ENCODE data around the gene CYB5B. TPM values are rescaled to one million over a fixed set of nuclear protein-coding genes. Genes with fewer than 3 reads are reported as not detected.

Gene CYB5B
- total RNA-seq, 1 donor = 67.7 TPM

DNA sequence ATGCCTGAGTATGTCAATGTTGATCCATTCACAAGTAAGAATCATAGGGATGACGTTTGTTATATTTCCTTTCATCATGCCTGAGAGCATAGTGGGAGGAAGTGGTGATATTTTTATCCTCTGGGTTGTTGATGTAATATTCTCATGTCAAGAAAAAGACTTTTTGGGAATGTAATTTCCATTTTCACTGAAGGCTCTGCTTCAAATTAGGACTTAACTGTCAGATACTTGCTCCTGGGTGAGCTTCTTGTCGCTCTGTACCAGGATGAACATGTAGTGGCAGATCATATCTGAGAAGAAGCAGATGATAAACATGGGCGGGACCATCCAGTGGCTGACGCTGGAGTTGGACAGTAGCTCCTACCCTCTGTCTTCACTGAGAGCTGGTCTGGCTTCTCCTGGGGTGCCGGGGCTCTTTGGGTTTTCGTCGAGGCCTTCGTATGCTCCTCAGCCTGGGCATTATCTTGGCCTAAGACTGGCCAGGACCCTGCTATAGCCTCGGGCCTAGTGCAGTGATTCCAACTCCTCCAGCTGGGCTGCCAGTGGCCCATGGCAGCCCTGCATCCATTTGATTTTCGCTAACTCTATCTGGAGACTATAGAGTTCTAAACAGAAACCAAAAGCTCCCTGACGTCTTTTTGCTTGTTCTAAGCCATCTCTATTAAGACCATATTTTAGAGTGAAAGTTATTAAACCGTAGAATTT, 19.7 kb downstream of the CYB5B start:
- H3K36me3 ChIP-seq (ENCODE audit: insufficient read depth, low read length) = peaks cover 12% of the 10 kb centered on the region
- no peaks in the 10 kb centered on the region for H4K20me1 ChIP-seq (ENCODE audit: insufficient read depth, low read length)
- DNase-seq (ENCODE audit: insufficient read length, low spot score, missing footprints) = no peak
- H3K79me2 ChIP-seq (ENCODE audit: insufficient read depth, low read length) = peaks cover 67% of the 10 kb centered on the region
- peak overlapping the region; percentile 86 for H3K4me2 ChIP-seq (ENCODE audit: insufficient read depth, low read length)
- H2AFZ ChIP-seq (ENCODE audit: low read length) = peak overlapping the region; percentile 55
- no peak for TF ChIP-seq CTCF (IDR thresholded peaks at IDR 0.05; ENCODE audit: extremely low read depth, low read depth, low read length)
- peaks cover 26% of the 10 kb centered on the region for H3K4me1 ChIP-seq (ENCODE audit: insufficient read depth, low read length)
- peak overlapping the region; percentile 60 for H3K4me3 ChIP-seq (ENCODE audit: insufficient read depth, low read length)
- no peaks in the 10 kb centered on the region for H3K9me3 ChIP-seq (ENCODE audit: low read depth, low read length)
- H3K27ac ChIP-seq (ENCODE audit: low read depth, low read length) = peak overlapping the region; percentile 66
- no peaks in the 10 kb centered on the region for H3K27me3 ChIP-seq (ENCODE audit: insufficient read depth, low read length)

- Histone ChIP-seq H3K36me3 (ENCODE audit: insufficient read depth, low read length) (peaks cover 17% of the 10 kb centered on the region), H4K20me1 (ENCODE audit: insufficient read depth, low read length) (no peaks in the 10 kb centered on the region), H2AFZ (ENCODE audit: low read length) (peak overlapping the region; percentile 55), H3K4me3 (ENCODE audit: insufficient read depth, low read length) (peak overlapping the region; percentile 60), H3K27ac (ENCODE audit: low read depth, low read length) (peak overlapping the region; percentile 66), H3K9me3 (ENCODE audit: low read depth, low read length) (no peaks in the 10 kb centered on the region), H3K27me3 (ENCODE audit: insufficient read depth, low read length) (no peaks in the 10 kb centered on the region), H3K4me1 (ENCODE audit: insufficient read depth, low read length) (peaks cover 26% of the 10 kb centered on the region), H3K4me2 (ENCODE audit: insufficient read depth, low read length) (peak overlapping the region; percentile 86), H3K79me2 (ENCODE audit: insufficient read depth, low read length) (peaks cover 60% of the 10 kb centered on the region)
- peak; percentile 44 for DNase-seq (ENCODE audit: insufficient read length, low spot score, missing footprints)
- no peak for TF ChIP-seq CTCF (IDR thresholded peaks at IDR 0.05; ENCODE audit: extremely low read depth, low read depth, low read length)
Observed at GRCh38 chr16:69444873-69445517, 20.6 kb downstream of the CYB5B start.

DNA sequence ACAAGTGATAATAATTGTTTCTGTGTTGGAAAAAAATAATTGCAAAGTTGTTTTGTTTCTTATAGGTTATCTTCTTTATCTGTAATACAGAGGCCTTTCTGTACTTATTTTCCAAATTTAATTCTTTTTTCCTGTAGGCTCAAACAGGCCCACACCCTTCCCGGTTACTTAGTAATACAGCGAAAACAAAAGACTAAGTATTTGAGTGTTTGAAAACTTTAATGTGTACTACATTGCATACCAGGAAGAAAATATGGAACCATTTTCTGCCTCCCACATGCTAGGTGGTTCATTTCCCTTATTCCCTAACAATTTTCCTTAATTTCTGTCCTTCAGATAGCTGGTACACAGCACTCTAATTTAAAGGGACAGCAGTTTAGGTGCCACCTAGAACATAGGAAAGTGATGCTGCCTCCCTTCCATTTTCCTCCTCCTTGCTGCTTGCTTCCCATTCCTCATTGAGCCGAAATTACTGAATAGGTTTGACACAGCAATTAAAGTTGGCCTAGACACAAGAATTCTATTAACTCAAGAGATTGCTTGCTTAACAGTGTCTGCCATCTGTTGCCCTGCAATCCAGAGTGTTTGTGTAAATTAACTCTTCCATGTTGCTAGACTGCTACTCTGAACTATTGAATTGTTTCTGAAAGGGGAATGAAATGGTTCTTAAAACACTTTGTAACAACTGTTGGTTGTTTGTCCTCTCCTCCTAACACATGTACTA, 24.2 kb downstream of the CYB5B start:
- no peak for TF ChIP-seq CTCF (IDR thresholded peaks at IDR 0.05; ENCODE audit: extremely low read depth, low read depth, low read length)
- Histone ChIP-seq H3K4me2 (ENCODE audit: insufficient read depth, low read length) (no peak overlapping the region), H3K9me3 (ENCODE audit: low read depth, low read length) (no peaks in the 10 kb centered on the region), H3K27ac (ENCODE audit: low read depth, low read length) (peak overlapping the region; percentile 3), H2AFZ (ENCODE audit: low read length) (peak overlapping the region; percentile 10), H3K27me3 (ENCODE audit: insufficient read depth, low read length) (no peaks in the 10 kb centered on the region), H3K4me1 (ENCODE audit: insufficient read depth, low read length) (peaks cover 21% of the 10 kb centered on the region), H3K79me2 (ENCODE audit: insufficient read depth, low read length) (peaks cover 33% of the 10 kb centered on the region), H3K4me3 (ENCODE audit: insufficient read depth, low read length) (no peak overlapping the region), H4K20me1 (ENCODE audit: insufficient read depth, low read length) (no peaks in the 10 kb centered on the region), H3K36me3 (ENCODE audit: insufficient read depth, low read length) (peaks cover 17% of the 10 kb centered on the region)
- no peak for DNase-seq (ENCODE audit: insufficient read length, low spot score, missing footprints)

DNA sequence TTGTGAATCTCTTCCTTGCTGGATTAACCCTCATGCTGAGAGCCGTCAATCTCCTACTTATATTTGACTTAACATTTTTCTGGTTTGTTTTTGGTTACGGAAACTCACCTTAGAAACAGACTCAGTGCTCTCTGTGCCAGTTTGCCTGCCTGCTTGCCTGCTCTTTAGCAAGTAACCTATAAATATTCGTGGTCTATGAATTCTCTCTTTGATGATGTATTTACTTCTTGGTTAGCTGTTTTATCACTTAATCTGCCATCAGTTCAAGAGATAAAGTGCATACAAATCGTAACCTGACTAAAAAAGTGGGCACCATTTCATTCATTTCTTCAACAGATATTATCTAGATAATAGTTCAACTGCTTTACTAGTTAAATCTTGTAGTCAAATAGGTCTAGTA, 26.7 kb downstream of the CYB5B start:
- no peak for TF ChIP-seq CTCF (IDR thresholded peaks at IDR 0.05; ENCODE audit: extremely low read depth, low read depth, low read length)
- Histone ChIP-seq H3K9me3 (ENCODE audit: low read depth, low read length) (no peaks in the 10 kb centered on the region), H3K27ac (ENCODE audit: low read depth, low read length) (no peak overlapping the region), H3K79me2 (ENCODE audit: insufficient read depth, low read length) (peaks cover 18% of the 10 kb centered on the region), H3K27me3 (ENCODE audit: insufficient read depth, low read length) (no peaks in the 10 kb centered on the region), H2AFZ (ENCODE audit: low read length) (no peak overlapping the region), H4K20me1 (ENCODE audit: insufficient read depth, low read length) (no peaks in the 10 kb centered on the region), H3K4me3 (ENCODE audit: insufficient read depth, low read length) (no peak overlapping the region), H3K4me2 (ENCODE audit: insufficient read depth, low read length) (no peak overlapping the region), H3K36me3 (ENCODE audit: insufficient read depth, low read length) (peaks cover 17% of the 10 kb centered on the region), H3K4me1 (ENCODE audit: insufficient read depth, low read length) (peaks cover 6% of the 10 kb centered on the region)
- no peak for DNase-seq (ENCODE audit: insufficient read length, low spot score, missing footprints)
